Measurements from ENCODE around the gene SMIM5.
"Not testable (repeated sequence)": the region's sequence is repeated elsewhere in the genome, so short reads cannot be mapped to it uniquely, and the experiment has no call there.

The SMIM5 gene

DNA sequence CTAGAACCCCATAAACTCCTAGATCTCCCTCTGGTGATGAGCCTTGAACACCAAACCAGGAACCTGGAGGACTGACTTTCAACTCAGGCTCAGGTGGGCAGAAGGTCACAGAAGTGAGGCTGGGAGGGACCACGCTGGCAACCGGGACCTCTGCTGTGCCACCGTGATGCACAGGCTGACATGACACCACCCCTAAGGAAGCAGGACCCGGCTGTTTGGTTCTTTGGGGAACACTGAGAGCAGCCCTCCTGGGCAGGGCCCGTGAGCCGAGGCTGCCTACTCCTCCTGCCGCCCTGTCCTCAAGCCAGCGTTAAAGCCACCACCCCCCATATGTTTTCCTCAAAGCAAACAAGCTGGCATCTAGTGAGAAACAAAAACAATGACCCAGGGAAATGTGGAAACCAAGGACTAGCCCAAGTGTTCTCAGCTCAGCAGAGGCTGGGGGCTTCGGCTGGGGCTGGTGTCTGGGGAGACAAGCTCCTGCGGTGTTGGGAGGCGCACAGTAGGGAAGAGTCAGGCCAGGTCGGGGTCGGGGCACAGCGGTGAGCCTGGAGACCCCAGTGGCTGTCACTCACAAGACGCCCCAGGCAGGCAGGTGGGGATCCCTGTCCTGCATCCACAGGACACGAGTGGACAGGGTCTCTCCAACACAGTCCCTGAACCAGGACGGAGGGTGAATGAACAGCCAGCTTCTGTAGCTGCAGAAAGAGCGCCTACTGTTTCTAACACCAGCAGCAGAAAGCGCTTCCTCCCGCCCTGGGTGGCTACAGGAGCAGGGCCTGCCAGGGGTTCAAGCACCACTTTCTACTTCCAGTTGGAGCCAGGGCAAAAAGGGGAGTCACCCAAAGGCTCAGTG lies 1.7 kb downstream of the SMIM5 start:
- H3K36me3 ChIP-seq (ENCODE audit: control insufficient read depth, insufficient read depth, low read length): no peaks in the 10 kb centered on the region
- H3K27me3 ChIP-seq (ENCODE audit: control insufficient read depth, insufficient read depth, low read length, poor library complexity, severe bottlenecking): no peaks in the 10 kb centered on the region
- 83% methylated on average over 20 of the region's 20 CpGs for WGBS, 2 experiments
- H3K9me3 ChIP-seq (ENCODE audit: control insufficient read depth, low read length): no peaks in the 10 kb centered on the region
- H3K4me3 ChIP-seq (ENCODE audit: insufficient read depth, low read depth, low read length): no peak overlapping the region
- no peak overlapping the region for H3K27ac ChIP-seq (ENCODE audit: insufficient read depth, low read depth, low read length, poor library complexity, severe bottlenecking)
- H3K4me1 ChIP-seq (ENCODE audit: control insufficient read depth, insufficient read depth, low read length): peaks cover 38% of the 10 kb centered on the region

DNA sequence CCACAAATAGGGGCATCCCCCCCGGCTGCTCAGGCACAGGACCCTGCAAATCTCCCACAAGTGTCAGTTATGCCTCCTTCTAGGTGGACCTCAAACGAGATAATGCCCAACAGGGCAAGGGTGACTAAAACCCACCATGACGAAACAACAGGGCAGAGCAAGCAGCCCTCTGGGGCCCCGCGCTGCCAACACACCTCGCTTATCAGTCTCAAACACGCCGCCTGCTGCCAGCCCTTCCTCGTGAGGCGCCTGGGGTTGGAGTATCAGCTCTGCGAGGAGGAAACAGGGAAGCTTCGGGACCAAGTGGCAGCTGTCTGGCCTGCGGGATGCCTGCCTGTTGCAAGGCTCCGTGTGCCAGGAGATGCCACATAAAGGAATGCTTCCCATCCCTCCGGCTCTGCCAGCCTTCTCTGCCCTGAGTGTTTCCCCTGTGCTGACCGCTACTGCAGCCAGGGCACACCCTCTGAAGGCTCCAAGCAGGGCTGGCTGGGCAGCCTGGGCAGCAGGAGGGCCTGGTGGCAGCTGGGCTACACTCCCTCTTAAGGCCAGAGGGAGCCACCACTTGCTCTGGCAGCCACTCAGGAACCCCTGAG lies 2.5 kb downstream of the SMIM5 start:
- no peak overlapping the region for H3K4me3 ChIP-seq (ENCODE audit: insufficient read depth, low read depth, low read length)
- no peaks in the 10 kb centered on the region for H3K27me3 ChIP-seq (ENCODE audit: control insufficient read depth, insufficient read depth, low read length, poor library complexity, severe bottlenecking)
- peaks cover 38% of the 10 kb centered on the region for H3K4me1 ChIP-seq (ENCODE audit: control insufficient read depth, insufficient read depth, low read length)
- H3K36me3 ChIP-seq (ENCODE audit: control insufficient read depth, insufficient read depth, low read length): no peaks in the 10 kb centered on the region
- no peaks in the 10 kb centered on the region for H3K9me3 ChIP-seq (ENCODE audit: control insufficient read depth, low read length)
- 92 to 93% methylated on average over 16 of the region's 16 CpGs for WGBS, 2 experiments
- no peak overlapping the region for H3K27ac ChIP-seq (ENCODE audit: insufficient read depth, low read depth, low read length, poor library complexity, severe bottlenecking)

DNA sequence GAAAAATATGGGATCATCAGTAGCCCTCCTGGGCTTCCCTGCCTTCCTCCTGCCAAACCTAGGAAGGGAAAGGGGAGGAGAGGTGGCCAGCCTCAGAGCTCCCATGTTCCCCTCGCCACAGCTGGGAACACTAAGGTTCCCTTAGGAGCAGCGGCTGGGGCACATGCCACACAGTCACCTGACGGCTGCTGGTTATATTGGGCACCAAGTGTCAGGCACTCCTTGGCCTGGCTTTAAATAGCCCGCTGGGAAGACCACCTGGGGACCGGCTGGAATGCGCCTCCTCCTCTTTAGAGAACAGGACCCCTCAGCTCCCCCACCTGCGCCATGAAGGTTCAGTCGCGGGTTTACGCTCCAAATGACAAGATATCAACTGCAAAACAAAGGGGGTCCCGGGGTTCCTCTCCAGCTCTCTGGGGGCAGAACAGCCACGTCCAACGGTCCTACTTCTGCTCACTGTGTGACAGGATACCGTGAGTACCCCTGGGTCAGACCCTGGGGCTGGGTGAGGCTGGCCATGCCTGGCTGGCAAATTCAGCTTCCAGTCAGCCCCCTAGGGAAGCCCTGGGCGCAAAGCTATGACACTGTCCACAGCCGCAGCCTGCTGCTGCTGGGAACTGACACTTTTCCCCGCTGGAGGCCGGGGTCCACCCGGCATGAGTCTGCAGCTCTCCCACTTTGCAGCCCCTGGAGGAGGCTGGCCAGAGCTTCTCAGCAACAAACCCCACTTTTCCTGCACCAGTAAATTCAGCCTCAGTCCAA lies 3.3 kb downstream of the SMIM5 start:
- Histone ChIP-seq H3K4me1 (ENCODE audit: control insufficient read depth, insufficient read depth, low read length) (peaks cover 38% of the 10 kb centered on the region), H3K9me3 (ENCODE audit: control insufficient read depth, low read length) (no peaks in the 10 kb centered on the region), H3K36me3 (ENCODE audit: control insufficient read depth, insufficient read depth, low read length) (no peaks in the 10 kb centered on the region), H3K27me3 (ENCODE audit: control insufficient read depth, insufficient read depth, low read length, poor library complexity, severe bottlenecking) (no peaks in the 10 kb centered on the region), H3K27ac (ENCODE audit: insufficient read depth, low read depth, low read length, poor library complexity, severe bottlenecking) (no peak overlapping the region), H3K4me3 (ENCODE audit: insufficient read depth, low read depth, low read length) (no peak overlapping the region)
- WGBS, 2 experiments: 90% methylated on average over 19 of the region's 19 CpGs

DNA sequence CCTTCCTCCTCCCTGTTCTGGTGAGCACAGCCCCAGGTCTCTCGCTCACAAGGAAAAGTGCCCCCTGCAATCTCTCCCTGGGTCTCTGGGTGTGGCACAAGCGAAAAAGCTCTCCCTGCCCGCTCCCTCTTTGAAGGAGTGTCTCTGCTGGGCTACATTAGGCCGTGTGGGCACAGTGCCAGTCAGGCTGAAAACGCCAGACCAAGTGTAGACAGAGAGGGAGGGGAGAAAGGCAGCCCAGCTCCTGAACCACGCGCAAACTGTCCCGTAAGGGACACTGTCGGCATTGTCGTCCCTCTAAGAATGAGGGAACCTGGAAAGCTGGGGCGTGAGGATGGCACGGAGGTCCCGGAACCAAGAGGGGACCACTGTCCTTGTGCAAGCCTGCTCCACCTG lies 3.9 kb downstream of the SMIM5 start:
- no peaks in the 10 kb centered on the region for H3K27me3 ChIP-seq (ENCODE audit: control insufficient read depth, insufficient read depth, low read length, poor library complexity, severe bottlenecking)
- H3K36me3 ChIP-seq (ENCODE audit: control insufficient read depth, insufficient read depth, low read length): no peaks in the 10 kb centered on the region
- H3K4me1 ChIP-seq (ENCODE audit: control insufficient read depth, insufficient read depth, low read length): peaks cover 38% of the 10 kb centered on the region
- H3K27ac ChIP-seq (ENCODE audit: insufficient read depth, low read depth, low read length, poor library complexity, severe bottlenecking): no peak overlapping the region
- H3K9me3 ChIP-seq (ENCODE audit: control insufficient read depth, low read length): no peaks in the 10 kb centered on the region
- 93 to 94% methylated on average over 13 of the region's 13 CpGs for whole genome bisulfite sequencing, 2 experiments
- no peak overlapping the region for H3K4me3 ChIP-seq (ENCODE audit: insufficient read depth, low read depth, low read length)

DNA sequence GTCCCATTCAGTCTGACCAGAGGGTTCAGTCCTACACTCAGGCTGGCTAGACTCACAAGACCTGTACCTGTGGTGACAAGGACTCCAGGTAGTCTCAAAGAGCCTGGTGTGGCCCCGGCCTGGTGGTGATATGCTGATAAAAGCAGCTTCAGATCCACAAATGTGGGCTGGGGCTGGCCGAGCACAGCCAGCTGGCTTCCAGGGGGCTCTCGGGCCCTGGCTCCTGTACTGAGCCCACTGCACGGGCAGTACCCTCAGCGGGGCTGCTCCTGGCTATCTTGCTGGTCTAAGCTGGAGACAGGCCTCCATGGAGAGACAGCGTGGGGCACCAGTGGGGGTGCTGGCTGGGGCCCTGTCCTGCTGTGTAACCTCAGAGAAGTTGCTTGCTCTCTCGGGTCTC lies 4.3 kb downstream of the SMIM5 start:
- 93% methylated on average over 7 of the region's 7 CpGs for WGBS, 2 experiments
- H3K4me3 ChIP-seq (ENCODE audit: insufficient read depth, low read depth, low read length): no peak overlapping the region
- H3K27me3 ChIP-seq (ENCODE audit: control insufficient read depth, insufficient read depth, low read length, poor library complexity, severe bottlenecking): no peaks in the 10 kb centered on the region
- H3K36me3 ChIP-seq (ENCODE audit: control insufficient read depth, insufficient read depth, low read length): no peaks in the 10 kb centered on the region
- no peak overlapping the region for H3K27ac ChIP-seq (ENCODE audit: insufficient read depth, low read depth, low read length, poor library complexity, severe bottlenecking)
- peaks cover 35% of the 10 kb centered on the region for H3K4me1 ChIP-seq (ENCODE audit: control insufficient read depth, insufficient read depth, low read length)
- H3K9me3 ChIP-seq (ENCODE audit: control insufficient read depth, low read length): no peaks in the 10 kb centered on the region

DNA sequence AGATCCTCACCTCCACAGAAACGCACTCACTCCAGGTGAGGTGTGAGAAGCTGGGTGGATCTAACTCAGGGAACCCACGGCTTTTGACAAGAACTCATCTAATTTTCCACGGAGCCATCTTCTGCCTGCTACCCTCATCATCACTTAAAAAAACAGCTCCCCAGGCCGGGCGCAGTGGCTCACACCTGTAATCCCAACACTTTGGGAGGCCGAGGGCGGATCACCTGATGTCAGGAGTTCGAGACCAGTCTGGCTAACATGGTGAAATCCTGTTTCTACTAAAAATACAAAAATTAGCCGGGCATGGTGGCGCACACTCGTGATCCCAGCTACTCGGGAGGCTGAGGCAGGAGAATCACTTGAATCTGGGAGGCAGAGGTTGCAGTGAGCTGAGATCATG lies 4.8 kb downstream of the SMIM5 start:
- H3K27ac ChIP-seq (ENCODE audit: insufficient read depth, low read depth, low read length, poor library complexity, severe bottlenecking); H3K9me3 ChIP-seq (ENCODE audit: control insufficient read depth, low read length); H3K27me3 ChIP-seq (ENCODE audit: control insufficient read depth, insufficient read depth, low read length, poor library complexity, severe bottlenecking); H3K4me3 ChIP-seq (ENCODE audit: insufficient read depth, low read depth, low read length); H3K36me3 ChIP-seq (ENCODE audit: control insufficient read depth, insufficient read depth, low read length): not testable (repeated sequence)
- 86 to 96% methylated on average over 12 of the region's 12 CpGs for WGBS, 2 experiments
- peaks cover 32% of the 10 kb centered on the region for H3K4me1 ChIP-seq (ENCODE audit: control insufficient read depth, insufficient read depth, low read length)

DNA sequence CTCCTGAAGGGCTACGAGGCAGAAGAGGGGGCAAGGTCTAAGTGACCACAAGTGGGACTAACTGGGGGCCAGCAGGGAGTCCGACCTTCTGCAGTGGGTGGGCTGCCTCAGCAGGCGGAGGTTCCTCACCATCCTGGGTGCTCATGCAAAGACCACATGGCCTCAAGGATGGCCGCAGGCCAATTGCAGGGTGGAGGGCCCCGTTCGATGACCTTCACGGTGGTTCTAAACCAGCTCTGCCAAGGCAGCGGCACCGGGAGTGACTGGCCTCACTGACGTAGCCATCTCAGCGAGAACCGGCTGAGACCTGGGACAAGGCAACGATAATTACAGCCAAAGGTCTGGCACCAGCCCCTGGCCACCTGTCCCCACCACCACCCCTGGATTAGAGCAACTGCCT lies 5.7 kb downstream of the SMIM5 start:
- no peak overlapping the region for H3K4me3 ChIP-seq (ENCODE audit: insufficient read depth, low read depth, low read length)
- H3K27ac ChIP-seq (ENCODE audit: insufficient read depth, low read depth, low read length, poor library complexity, severe bottlenecking): no peak overlapping the region
- no peaks in the 10 kb centered on the region for H3K9me3 ChIP-seq (ENCODE audit: control insufficient read depth, low read length)
- 95 to 97% methylated on average over 13 of the region's 13 CpGs for WGBS, 2 experiments
- H3K27me3 ChIP-seq (ENCODE audit: control insufficient read depth, insufficient read depth, low read length, poor library complexity, severe bottlenecking): no peaks in the 10 kb centered on the region
- no peaks in the 10 kb centered on the region for H3K36me3 ChIP-seq (ENCODE audit: control insufficient read depth, insufficient read depth, low read length)
- peaks cover 28% of the 10 kb centered on the region for H3K4me1 ChIP-seq (ENCODE audit: control insufficient read depth, insufficient read depth, low read length)

DNA sequence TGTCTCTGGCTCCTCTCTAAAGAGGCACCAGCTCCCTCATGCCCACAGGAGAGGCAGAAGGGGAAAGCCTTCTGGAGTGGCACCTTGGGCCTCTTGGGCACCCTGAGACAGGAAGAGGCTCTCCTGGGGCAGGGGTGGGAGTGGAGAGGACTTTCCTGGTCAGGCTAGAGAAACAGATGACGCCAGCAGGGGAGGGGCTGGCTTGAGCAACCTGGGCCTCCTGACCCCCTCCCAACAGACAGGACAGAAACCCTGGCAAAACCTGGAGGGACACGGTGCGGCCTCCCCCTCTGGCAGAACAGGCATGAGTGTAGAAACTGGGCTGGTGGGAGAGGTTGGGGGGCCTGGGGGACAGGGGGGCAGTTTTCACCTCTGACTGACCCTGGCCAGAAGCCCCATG lies 6.1 kb downstream of the SMIM5 start:
- Histone ChIP-seq H3K4me3 (ENCODE audit: insufficient read depth, low read depth, low read length) (no peak overlapping the region), H3K27ac (ENCODE audit: insufficient read depth, low read depth, low read length, poor library complexity, severe bottlenecking) (no peak overlapping the region), H3K9me3 (ENCODE audit: control insufficient read depth, low read length) (no peaks in the 10 kb centered on the region), H3K27me3 (ENCODE audit: control insufficient read depth, insufficient read depth, low read length, poor library complexity, severe bottlenecking) (no peaks in the 10 kb centered on the region), H3K4me1 (ENCODE audit: control insufficient read depth, insufficient read depth, low read length) (peaks cover 24% of the 10 kb centered on the region), H3K36me3 (ENCODE audit: control insufficient read depth, insufficient read depth, low read length) (no peaks in the 10 kb centered on the region)
- WGBS, 2 experiments: 96 to 97% methylated on average over 3 of the region's 3 CpGs

DNA sequence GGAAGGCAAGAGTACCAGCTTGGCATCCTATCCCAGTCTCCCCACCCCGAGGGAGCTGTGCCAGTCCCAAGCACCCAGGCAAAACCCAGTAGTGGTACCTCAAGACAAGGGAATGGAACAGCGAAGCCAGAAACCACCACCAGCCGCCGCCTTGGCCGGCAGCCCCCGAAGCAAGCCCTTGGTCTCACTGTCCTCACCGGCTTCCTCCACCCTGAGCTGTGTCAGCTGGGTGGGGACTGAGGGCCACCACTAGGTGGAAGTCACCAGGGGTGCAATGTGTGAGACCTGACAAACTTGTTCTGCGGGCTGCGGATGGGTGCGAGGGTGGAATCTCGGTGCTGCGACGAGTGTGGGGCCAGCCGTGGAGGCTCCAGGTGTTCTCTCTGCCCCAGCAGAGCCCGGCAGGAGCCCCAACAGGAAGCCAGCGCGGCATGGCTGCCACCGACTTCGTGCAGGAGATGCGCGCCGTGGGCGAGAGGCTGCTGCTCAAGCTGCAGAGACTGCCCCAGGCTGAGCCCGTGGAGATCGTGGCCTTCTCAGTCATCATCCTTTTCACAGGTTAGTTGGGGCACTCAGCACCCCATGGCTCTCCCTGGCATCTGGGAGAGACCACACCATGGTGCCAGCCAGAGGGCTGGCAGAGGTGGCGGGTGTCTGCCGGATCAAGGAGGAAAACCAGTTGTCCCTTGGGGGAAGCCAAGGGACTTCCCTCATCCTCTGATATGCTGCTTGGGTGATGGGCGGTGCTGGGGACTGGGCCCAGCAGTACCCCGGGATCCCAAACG lies 6.7 kb downstream of the SMIM5 start:
- no peak overlapping the region for H3K4me3 ChIP-seq (ENCODE audit: insufficient read depth, low read depth, low read length)
- peaks cover 17% of the 10 kb centered on the region for H3K4me1 ChIP-seq (ENCODE audit: control insufficient read depth, insufficient read depth, low read length)
- H3K9me3 ChIP-seq (ENCODE audit: control insufficient read depth, low read length): no peaks in the 10 kb centered on the region
- H3K27ac ChIP-seq (ENCODE audit: insufficient read depth, low read depth, low read length, poor library complexity, severe bottlenecking): no peak overlapping the region
- H3K36me3 ChIP-seq (ENCODE audit: control insufficient read depth, insufficient read depth, low read length): no peaks in the 10 kb centered on the region
- no peaks in the 10 kb centered on the region for H3K27me3 ChIP-seq (ENCODE audit: control insufficient read depth, insufficient read depth, low read length, poor library complexity, severe bottlenecking)
- 94% methylated on average over 30 of the region's 30 CpGs for WGBS, 2 experiments

All from ectodermal cell (in vitro differentiated cells).